MM.1S (cell line): Measurements from ENCODE around the gene PILRA.

Experiments
- DNase-seq: peaks from one replicate; pipeline ENCODE4 v3.0.0-alpha.2; 2015
- H2AFZ ChIP-seq: fragments of 300-600 bp; sonication (generic); 2 replicates; pipeline ENCODE4 v1.6.0; 2016; ENCODE audit warnings: antibody characterized with exemption, low read length
- H3F3A ChIP-seq: fragments of 300-600 bp; sonication (generic); 2 replicates; pipeline ENCODE4 v1.6.1; 2016; ENCODE audit warnings: mild to moderate bottlenecking, antibody characterized with exemption, low read length, moderate library complexity, mixed read lengths; ENCODE audit not compliant: insufficient read depth
- H3K27ac ChIP-seq: fragments of 300-600 bp; sonication (generic); 2 replicates; pipeline ENCODE4 v1.5.1; 2016; ENCODE audit warnings: mild to moderate bottlenecking, low read length
- H3K27me3 ChIP-seq: fragments of 300-600 bp; sonication (generic); replicated peaks from 2 replicates; pipeline ENCODE4 v1.6.0; 2016; ENCODE audit warnings: low read length; ENCODE audit not compliant: insufficient read depth
- H3K36me3 ChIP-seq: fragments of 300-600 bp; sonication (generic); replicated peaks from 2 replicates; pipeline ENCODE4 v1.6.1; 2016; ENCODE audit warnings: mild to moderate bottlenecking, low read length, mixed read lengths; ENCODE audit not compliant: insufficient read depth
- H3K4me1 ChIP-seq: fragments of 300-600 bp; sonication (generic); 2 replicates; pipeline ENCODE4 v1.6.1; 2016; ENCODE audit warnings: low read length, mixed read lengths
- H3K4me2 ChIP-seq: fragments of 300-600 bp; sonication (generic); 2 replicates; pipeline ENCODE4 v1.6.0; 2016; ENCODE audit warnings: low read depth, low read length
- H3K4me3 ChIP-seq: fragments of 300-600 bp; sonication (generic); 2 replicates; pipeline ENCODE4 v1.5.1; 2016; ENCODE audit warnings: low read length, mixed read lengths
- H3K79me2 ChIP-seq: fragments of 300-600 bp; sonication (generic); 2 replicates; pipeline ENCODE4 v1.6.1; 2016; ENCODE audit warnings: mixed run types, low read length, mixed read lengths
- H3K9ac ChIP-seq: fragments of 300-600 bp; sonication (generic); 2 replicates; pipeline ENCODE4 v1.6.1; 2016; ENCODE audit warnings: low read length, mixed read lengths
- H3K9me2 ChIP-seq: fragments of 300-600 bp; sonication (generic); replicated peaks from 2 replicates; pipeline ENCODE4 v1.6.1; 2016; ENCODE audit warnings: mild to moderate bottlenecking, low read length, mixed read lengths; ENCODE audit not compliant: insufficient read depth
- H3K9me3 ChIP-seq: fragments of 300-600 bp; sonication (generic); replicated peaks from 2 replicates; pipeline ENCODE4 v1.6.1; 2016; ENCODE audit warnings: mild to moderate bottlenecking, low read length, mixed read lengths; ENCODE audit not compliant: insufficient read depth
- H4K20me1 ChIP-seq: fragments of 300-600 bp; sonication (generic); 2 replicates; pipeline ENCODE4 v1.6.1; 2016; ENCODE audit warnings: mild to moderate bottlenecking, low read length, moderate library complexity, mixed read lengths; ENCODE audit not compliant: insufficient read depth
- EZH2 ChIP-seq: fragments of 300-600 bp; sonication (generic); optimal IDR thresholded peaks from 2 replicates; pipeline ENCODE3; 2017; ENCODE audit warnings: low read depth, mild to moderate bottlenecking, antibody characterized with exemption, low read length, mixed read lengths
- EZH2phosphoT487 ChIP-seq: fragments of 300-600 bp; sonication (generic); IDR thresholded peaks from 2 replicates; pipeline ENCODE4 v1.6.1; 2018; ENCODE audit warnings: antibody characterized with exemption, low read length
- TF ChIP-seq, protein P1 (sequence below): fragments of 300-600 bp; sonication (generic); IDR thresholded peaks from 2 replicates; pipeline ENCODE4 v1.5.1; 2016; ENCODE audit warnings: antibody characterized with exemption, low read length, mixed read lengths

PILRA gene

DNA sequence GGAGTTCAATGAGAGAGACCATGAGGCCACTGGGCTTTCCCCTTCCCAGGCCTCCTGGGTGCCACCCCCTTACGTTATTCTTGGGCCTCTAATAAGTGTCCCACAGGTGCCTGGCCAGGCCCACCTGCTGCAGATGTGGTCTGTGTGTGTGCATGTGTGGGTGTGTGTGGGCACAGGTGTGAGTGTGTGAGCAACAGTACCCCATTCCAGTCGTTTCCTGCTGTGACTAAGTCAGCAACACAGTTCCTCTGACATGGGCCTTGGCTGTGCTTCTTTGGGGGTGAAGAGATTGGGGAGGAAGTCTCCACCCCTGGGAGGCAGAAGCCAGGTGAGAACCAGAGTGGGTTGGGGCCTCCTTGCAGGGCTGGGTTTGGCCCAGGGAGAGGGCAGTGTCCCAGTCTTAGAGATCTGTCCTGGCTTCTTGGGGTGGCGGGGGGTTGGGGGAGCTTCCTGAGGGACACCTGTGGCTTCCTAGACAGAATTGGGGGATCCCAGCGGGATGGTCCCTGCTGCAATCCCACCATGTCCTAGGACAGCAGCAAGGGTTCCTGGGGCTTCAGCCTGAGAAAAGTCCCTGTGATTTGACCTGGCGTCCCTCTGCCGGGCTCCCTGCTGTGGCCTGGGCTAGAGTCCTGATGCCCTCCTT is 19.5 kb upstream of the PILRA start:
- Histone ChIP-seq H3K79me2 (peaks cover 3% of the 10 kb centered on the region; the same call in 1 of the 2 replicates), H3K36me3 (peaks cover under 1% of the 10 kb centered on the region), H3K4me1 (no peaks in the 10 kb centered on the region), H4K20me1 (no peaks in the 10 kb centered on the region), H3K9me3 (no peaks in the 10 kb centered on the region), H3F3A (no peaks in the 10 kb centered on the region), H2AFZ (no peak overlapping the region), H3K9ac (no peak overlapping the region), H3K27ac (no peak overlapping the region), H3K27me3 (no peaks in the 10 kb centered on the region), H3K9me2 (no peaks in the 10 kb centered on the region), H3K4me2 (no peak overlapping the region), H3K4me3 (no peak overlapping the region)
- TF ChIP-seq, protein P1, sequence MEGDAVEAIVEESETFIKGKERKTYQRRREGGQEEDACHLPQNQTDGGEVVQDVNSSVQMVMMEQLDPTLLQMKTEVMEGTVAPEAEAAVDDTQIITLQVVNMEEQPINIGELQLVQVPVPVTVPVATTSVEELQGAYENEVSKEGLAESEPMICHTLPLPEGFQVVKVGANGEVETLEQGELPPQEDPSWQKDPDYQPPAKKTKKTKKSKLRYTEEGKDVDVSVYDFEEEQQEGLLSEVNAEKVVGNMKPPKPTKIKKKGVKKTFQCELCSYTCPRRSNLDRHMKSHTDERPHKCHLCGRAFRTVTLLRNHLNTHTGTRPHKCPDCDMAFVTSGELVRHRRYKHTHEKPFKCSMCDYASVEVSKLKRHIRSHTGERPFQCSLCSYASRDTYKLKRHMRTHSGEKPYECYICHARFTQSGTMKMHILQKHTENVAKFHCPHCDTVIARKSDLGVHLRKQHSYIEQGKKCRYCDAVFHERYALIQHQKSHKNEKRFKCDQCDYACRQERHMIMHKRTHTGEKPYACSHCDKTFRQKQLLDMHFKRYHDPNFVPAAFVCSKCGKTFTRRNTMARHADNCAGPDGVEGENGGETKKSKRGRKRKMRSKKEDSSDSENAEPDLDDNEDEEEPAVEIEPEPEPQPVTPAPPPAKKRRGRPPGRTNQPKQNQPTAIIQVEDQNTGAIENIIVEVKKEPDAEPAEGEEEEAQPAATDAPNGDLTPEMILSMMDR = no peak
- TF ChIP-seq EZH2phosphoT487 (no peak), EZH2 (no peak)
- DNase-seq = no peak

DNA sequence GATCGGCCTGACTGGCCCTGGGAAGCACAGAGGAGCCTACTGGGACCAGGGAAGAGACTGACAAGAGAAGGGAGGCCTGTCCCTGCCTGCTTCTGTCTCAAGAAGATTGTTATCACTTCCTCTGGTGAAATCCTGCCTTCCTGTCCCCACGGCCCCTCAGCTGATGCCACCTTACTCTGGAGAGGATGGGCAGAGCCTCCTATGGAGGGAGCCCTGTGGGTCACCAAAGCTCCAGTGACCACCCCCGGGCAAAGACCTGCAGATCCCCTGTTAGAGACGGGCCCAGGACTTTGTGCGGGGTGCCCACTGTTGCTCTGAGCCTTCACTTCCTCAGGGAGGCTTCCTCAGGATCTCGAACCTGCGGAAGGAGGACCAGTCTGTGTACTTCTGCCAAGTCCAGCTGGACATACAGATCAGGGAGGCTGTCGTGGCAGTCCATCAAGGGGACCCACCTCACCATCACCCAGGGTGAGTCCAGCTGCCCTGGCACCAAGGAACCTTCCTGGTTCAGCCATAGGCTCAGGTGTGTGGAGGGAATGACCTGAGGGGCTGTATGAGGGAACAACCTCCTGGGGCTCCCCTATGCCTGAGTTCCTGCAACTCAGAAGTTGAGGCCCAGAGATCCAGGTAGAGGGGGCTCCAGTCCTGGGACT is 16.7 kb upstream of the PILRA start:
- H3K36me3 ChIP-seq = peaks cover 7% of the 10 kb centered on the region; the same call in 1 of the 2 replicates
- DNase-seq = no peak
- no peaks in the 10 kb centered on the region for H4K20me1 ChIP-seq
- TF ChIP-seq, protein P1 = no peak
- TF ChIP-seq EZH2phosphoT487 = no peak
- no peak for TF ChIP-seq EZH2
- H3K9me2 ChIP-seq = no peaks in the 10 kb centered on the region
- H3K27ac ChIP-seq = no peak overlapping the region
- no peaks in the 10 kb centered on the region for H3F3A ChIP-seq
- no peaks in the 10 kb centered on the region for H3K27me3 ChIP-seq
- H3K9ac ChIP-seq = no peak overlapping the region
- no peak overlapping the region for H3K4me3 ChIP-seq
- H3K9me3 ChIP-seq = no peaks in the 10 kb centered on the region
- H3K79me2 ChIP-seq = no peaks in the 10 kb centered on the region
- H3K4me1 ChIP-seq = no peaks in the 10 kb centered on the region
- H3K4me2 ChIP-seq = no peak overlapping the region
- H2AFZ ChIP-seq = no peak overlapping the region

DNA sequence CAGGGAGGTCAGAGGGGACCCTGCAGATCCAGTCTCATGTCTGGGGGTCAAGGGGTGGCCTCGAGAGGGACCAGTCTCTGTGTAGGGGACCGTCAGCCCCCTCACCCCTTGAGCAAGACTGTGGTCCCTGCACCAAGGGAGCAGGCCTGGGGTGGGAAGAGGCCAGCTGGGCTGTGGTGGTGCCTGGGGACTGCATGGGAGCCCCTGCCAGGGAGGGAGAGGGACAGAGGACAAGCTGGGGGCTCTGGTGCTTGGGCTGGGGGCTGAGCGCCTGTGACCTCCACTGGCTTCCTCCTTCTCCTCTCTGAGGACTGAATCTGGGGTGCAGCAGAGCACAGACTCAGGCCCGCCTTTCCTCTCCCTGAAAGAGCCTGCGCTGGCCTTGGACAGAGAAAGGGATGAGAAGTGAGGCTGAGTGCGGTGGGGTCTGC is 16.1 kb upstream of the PILRA start:
- Histone ChIP-seq H3K9ac (no peak overlapping the region), H3K9me2 (no peaks in the 10 kb centered on the region), H2AFZ (no peak overlapping the region), H4K20me1 (no peaks in the 10 kb centered on the region), H3K79me2 (no peaks in the 10 kb centered on the region), H3K36me3 (peaks cover 7% of the 10 kb centered on the region; the same call in 1 of the 2 replicates), H3K4me1 (no peaks in the 10 kb centered on the region), H3K4me3 (no peak overlapping the region), H3K27me3 (no peaks in the 10 kb centered on the region), H3K27ac (no peak overlapping the region), H3F3A (no peaks in the 10 kb centered on the region), H3K9me3 (no peaks in the 10 kb centered on the region), H3K4me2 (no peak overlapping the region)
- no peak for DNase-seq
- no peak for TF ChIP-seq EZH2phosphoT487
- TF ChIP-seq, protein P1 = no peak
